SK-N-SH (cell line): ENCODE measurements around the gene RAI14.

Experiments used
- CTCF ChIP-seq: fragments of 200-600 bp; sonication (generic); IDR thresholded peaks from 2 replicates; pipeline ENCODE4 v1.6.1; 2017; ENCODE audit warnings: antibody characterized with exemption, mild to moderate bottlenecking, moderate library complexity
- ELF1 ChIP-seq: IDR thresholded peaks from 2 replicates; pipeline ENCODE4 v1.4.0; 2012
- EZH2phosphoT487 ChIP-seq: fragments of 200-600 bp; sonication (generic); IDR thresholded peaks from 2 replicates; pipeline ENCODE4 v1.6.1; 2017; ENCODE audit warnings: low read depth, mixed run types, mild to moderate bottlenecking, antibody characterized with exemption, moderate library complexity, borderline replicate concordance
- POLR2AphosphoS5 ChIP-seq: IDR thresholded peaks from 2 replicates; pipeline ENCODE4 v1.6.1; 2012; ENCODE audit warnings: low read depth, low read length
- RAD21 ChIP-seq: IDR thresholded peaks from 2 replicates; pipeline ENCODE4 v1.6.1; 2012; ENCODE audit warnings: mild to moderate bottlenecking, low read length
- RXRA ChIP-seq: IDR thresholded peaks from 2 replicates; pipeline ENCODE4 v1.4.0; 2012; ENCODE audit warnings: low read depth, mild to moderate bottlenecking, borderline replicate concordance
- USF1 ChIP-seq: IDR thresholded peaks from 2 replicates; pipeline ENCODE4 v1.4.0; 2012; ENCODE audit warnings: low read depth, borderline replicate concordance
- YY1 ChIP-seq: IDR thresholded peaks from 2 replicates; pipeline ENCODE4 v1.4.0; 2012; ENCODE audit warnings: low read depth, mild to moderate bottlenecking

DNA sequence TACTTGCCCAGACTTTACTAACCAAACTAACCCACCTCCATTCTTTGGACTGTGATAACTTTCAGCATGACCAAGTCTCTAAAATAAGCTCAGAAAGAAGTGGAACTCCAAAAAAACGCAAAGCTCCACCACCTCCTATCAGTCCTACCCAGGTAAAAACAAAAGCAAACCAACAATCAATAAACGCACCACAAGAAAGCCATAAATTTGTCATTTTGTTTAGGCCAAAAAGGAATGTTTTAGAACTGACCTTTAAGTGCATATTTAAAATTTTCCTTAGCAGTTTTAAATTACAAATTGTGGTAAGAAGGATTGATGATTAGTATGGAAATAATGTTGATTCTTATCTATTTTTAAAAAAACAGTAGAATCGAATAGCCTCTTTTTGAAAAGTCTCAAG, 157.4 kb downstream of the RAI14 start:
- TF ChIP-seq YY1 (no peak), CTCF (no peak), ELF1 (no peak), USF1 (no peak), EZH2phosphoT487 (no peak), POLR2AphosphoS5 (no peak), RXRA (no peak), RAD21 (no peak)
